ENCODE data around the gene POU6F2.

GRCh38 chr7:39405581-39405980 lies 427.9 kb downstream of the POU6F2 start:
- TF ChIP-seq ZNF138 (tag by site-specific recombination; IDR thresholded peaks at IDR 0.05; ENCODE audit: borderline replicate concordance) (no peak), YY1 (tag by site-specific recombination; IDR thresholded peaks at IDR 0.05) (no peak)

Data from HEK293 (cell line).